Neural progenitor cell (in vitro differentiated cells): ENCODE data around the gene COA4.

ENCODE experiments used
- CTCF ChIP-seq: fragments of 200-600 bp; sonication (generic); IDR thresholded peaks from 2 replicates; pipeline ENCODE4 v1.5.1; 2017; ENCODE audit warnings: antibody characterized with exemption, mild to moderate bottlenecking
- EZH2 ChIP-seq: fragments of 200-600 bp; sonication (generic); IDR thresholded peaks from 2 replicates; pipeline ENCODE4 v1.6.1; 2017; ENCODE audit warnings: antibody characterized with exemption, mild to moderate bottlenecking, moderate library complexity

- TF ChIP-seq CTCF (no peak), EZH2 (no peak)
Measured at GRCh38 chr11:73872749-73873357, 3.8 kb downstream of the COA4 start.
